GM21619 (cell line): Measurements from ENCODE around the gene FAM98B.
A peak's percentile ranks its signal among the peaks of the same experiment; 100 is the strongest.

Experiments used
- ATAC-seq: cut with Tn5 transposase; IDR thresholded peaks from one replicate; pipeline ENCODE4 v1.9.1; 2021; ENCODE audit not compliant: unreplicated experiment

Gene FAM98B

GRCh38 chr15:38460543-38460942, 6.6 kb downstream of the FAM98B start:
- no peak for ATAC-seq

DNA sequence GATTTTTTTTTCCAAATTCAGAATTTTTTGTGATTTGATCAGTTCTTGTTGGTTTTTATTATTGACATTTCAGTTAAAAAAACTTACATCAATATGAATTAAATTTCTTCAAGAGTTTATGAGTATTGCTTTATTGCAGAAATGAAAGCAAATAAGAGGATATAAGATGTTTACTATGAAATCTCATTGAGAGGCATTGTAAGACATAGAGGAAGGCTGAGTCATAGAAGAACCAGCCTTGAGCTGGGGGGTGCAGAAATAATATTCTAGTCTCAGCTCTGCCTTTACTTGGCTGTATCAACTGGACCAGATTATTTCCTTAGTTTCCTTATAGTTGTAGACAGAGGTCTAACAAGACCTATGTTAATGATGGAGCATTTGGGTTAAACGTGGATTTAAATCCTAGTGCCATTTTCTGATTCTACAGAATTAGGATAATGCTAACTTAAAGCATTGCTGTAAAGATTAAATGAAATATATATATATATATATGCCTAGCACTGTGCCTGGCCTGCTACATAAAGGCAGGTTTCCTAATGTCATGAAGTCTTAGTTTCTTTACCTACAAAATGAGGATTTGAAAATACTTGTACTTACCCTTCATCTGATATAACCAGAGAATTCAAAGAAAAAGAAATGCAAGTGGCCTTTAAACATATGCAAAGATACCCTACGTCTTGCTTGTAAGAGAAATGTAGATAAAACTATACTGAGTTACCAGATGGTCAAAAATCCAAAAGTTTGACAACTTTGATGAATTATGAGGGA, 7.3 kb downstream of the FAM98B start:
- ATAC-seq: peak; percentile 87

DNA sequence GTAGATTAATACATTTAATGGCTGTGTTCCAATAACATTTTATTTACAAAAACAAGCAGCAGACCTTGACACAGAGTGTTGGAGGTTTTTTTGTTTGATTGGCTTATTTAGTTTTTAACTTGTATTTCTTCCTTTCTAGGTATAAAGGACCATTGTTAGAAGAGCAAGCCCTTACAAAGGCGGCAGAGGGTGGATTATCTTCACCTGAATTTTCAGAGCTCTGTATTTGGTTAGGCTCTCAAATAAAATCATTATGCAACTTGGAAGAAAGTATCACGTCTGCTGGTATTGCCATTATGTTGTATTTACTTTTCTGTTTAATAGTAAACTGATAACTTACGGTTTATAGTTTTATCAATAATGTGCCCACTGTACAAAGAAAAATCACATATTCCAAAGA, 10.0 kb downstream of the FAM98B start:
- ATAC-seq: no peak

DNA sequence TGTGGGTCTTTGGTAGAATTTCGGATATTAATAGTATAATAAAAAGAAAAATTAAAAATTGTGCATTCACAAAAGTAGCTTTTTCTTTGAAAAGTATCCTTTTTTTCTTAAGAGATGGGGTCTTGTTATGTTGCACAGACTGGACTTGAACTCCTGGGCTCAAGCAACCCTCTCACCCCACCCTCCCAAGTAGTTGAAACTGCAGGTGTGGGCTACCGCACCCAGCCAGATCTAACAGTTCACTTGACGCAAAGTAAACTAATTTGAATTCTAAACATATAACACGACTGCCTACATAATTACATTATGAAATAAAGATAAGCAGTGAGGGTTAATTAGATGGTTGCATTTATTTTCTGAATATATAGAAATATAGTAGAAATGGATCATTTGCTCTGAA, 10.7 kb downstream of the FAM98B start:
- ATAC-seq: no peak

DNA sequence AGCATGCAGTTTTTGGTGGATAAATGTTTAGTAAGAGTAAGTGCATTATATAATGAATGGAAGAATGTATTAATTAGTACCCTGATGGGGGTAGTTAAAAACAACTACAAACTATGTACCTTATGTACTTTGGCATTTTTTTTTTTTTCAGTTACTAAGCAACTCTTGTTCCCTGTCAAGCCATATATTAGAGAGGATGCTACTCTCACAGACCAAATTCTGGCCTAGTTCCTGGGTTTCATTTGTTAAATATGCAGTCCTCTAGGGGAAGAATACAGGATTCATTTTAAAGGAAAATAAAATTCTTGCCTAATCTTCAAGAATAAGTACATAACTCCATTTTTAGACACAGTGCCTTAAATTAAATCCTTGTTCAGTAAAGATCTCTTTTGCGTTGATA, 16.9 kb downstream of the FAM98B start:
- no peak for ATAC-seq

DNA sequence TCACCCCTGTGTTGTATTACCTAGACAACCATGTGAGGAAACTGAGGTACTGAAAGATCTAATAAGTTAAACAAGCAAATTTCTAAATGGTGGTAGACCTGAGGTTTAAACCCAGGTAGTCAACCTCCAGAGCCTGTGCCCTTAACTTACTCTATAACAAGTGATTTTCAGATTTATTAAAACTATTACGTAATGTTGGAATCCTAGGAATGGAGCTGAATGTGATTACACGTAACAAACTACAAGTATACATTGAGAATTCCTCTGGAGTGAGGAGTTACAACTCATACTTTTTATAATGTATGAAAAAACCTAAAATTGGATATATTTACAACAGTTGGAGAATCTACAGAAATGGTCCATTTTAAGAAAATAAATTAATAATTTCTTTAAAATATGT, 18.0 kb downstream of the FAM98B start:
- no peak for ATAC-seq

DNA sequence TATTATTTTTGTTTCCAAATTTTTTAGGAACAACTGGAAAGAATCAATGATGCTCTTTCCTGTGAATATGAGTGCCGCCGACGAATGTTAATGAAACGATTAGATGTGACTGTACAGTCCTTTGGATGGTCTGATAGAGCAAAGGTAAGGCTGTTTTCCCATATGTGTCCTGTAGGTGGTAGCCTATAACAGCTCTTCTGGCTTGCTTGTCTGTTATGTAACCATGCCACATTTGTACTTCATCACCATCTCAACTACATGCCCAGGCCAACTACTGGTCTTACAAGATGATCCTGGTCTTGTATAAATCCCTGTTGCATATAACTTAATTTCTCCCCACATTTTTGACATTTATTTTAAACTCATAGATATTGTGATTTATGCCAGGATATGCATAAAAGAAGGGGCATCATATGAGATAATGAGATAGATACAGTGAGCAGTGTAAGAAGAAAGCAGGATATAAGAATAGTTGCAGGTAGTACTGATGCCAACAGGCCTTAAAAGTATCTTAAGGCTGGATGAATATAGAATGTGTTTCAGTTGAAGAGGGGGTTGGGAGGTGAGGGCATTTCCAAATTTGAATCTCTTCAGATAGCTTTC, 20.3 kb downstream of the FAM98B start:
- ATAC-seq: peak; percentile 96

DNA sequence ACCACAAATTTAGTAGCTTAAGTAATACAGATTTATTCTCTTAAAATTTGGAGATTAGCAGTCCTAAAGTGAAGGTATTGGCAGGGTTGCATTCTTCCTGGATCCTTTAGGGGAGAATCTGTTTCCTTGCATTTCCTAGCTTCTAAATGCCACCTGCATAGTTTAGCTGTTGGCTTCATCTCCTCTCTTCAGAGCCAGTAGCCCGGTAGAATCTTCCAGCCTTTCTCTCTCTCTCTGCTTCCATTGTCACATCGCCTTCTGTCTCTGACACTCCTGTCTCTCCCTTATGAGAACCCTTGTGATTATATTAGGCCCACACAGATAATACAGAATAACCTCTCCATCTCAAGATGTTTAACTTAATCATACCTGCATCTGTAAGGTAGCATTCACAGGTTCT, 21.4 kb downstream of the FAM98B start:
- ATAC-seq: no peak

DNA sequence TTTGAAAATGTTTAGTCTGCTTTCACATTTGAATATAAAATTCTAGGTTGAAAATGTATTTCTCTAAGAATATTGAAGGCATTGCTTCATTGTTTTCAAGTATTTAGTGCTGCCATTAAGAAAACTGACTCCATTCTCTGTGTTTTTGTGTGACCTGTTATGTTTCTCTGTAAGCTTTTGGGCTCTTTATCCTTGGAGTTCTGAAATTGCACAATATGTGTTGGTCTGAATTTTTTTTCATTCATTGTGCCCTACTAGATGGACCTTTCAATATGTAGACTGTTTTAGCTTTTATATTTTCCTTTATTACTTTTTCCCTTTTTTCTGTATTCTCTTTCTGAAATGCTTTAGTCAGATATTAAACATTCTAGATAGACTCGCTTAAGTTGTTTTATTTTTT, 22.2 kb downstream of the FAM98B start:
- ATAC-seq: no peak

DNA sequence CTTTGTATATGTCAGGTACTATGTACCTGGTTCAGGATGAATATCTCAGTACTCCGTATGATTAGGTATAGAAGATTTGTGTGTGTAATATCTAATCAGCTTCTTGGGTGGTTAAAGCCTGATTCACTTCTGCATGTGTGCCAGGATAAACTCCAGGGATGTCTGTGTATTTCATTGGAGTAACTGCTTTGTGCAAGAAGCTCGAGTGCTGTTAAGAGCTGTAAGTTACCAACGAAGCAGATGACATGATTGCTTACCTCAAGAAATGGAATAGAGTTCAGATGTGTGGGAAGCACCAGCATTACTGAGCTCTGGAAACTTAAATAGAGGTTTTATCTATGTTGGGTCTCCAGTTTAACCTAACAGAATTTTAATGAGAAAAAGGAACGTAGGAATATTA, 23.7 kb downstream of the FAM98B start:
- ATAC-seq: no peak

DNA sequence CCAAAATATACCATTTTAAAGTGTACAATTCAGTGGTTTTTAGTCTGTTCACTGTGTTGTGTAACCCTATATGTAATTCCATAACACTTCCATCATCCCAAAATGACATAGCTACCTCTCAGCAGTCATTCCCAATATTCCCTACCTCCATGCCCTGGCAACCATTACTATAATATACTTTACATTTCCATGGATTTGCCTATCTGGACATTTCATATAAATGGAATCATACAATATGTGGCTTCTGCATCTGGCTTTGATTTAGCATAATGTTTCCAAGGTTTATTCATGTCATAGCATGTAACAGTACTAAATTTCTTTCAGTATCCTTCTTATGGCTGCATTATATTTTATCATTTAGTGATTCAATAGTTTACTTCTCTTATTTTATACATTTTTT, 25.3 kb downstream of the FAM98B start:
- ATAC-seq: no peak

GRCh38 chr15:38479756-38480155, 25.8 kb downstream of the FAM98B start:
- no peak for ATAC-seq

- no peak for ATAC-seq
Measured at GRCh38 chr15:38481113-38481512, 27.2 kb downstream of the FAM98B start.

DNA sequence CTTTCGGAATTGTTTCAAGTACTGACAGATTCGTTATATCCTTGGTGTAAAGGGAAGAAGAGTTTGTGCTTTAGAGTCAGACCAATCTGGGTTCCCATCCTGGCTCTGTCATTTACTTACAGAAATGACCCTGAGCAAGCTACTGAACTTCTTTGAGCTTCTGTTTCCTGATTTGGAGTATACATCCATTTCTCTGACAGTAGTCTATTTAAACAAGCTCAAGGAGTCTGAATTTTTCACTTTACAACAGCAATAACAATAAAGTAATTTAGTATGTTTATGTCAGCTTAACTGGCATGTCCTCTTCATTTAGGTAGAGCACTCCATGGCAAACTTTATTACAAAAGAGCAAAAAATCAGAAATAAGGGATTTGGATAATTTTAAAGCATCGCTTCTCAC, 27.8 kb downstream of the FAM98B start:
- ATAC-seq: no peak

DNA sequence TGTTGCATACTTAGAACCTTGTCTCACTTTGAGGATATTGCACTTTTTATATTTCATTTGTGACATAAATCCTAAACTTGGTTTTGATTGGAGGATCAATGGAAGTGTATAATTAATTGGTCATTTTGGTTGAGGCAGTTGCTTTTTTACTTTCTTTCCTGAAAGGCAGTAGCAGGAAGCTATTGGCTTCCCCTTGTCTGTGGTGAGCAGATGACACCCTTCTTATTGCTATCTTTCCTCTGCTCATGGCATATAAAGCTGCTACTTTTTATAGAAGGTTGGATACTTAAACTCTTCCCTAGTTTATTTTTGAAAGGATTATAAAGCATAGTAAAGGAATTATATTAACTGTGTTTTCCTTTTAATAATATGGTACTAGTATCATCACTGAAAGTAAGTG, 28.6 kb downstream of the FAM98B start:
- ATAC-seq: no peak

DNA sequence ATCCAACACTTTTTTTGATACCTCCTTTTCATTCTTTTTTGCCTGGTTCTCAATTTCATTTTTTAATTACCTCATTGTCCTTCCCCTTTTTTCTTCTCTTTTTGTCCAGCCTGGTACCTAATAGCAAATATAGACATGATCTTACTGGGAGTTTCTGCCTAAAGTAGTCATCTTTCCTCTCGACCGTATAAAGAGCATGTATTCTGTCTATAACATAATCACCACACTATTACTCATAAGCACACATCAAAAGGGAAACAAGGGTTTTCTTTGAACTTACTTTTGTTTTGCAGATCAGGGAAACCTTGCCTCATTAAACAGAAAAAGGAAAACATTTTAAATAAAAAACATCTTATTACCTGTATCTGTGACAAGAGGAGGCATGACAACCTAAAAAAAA, 33.0 kb downstream of the FAM98B start:
- no peak for ATAC-seq

GRCh38 chr15:38487378-38487777, 33.5 kb downstream of the FAM98B start:
- no peak for ATAC-seq

DNA sequence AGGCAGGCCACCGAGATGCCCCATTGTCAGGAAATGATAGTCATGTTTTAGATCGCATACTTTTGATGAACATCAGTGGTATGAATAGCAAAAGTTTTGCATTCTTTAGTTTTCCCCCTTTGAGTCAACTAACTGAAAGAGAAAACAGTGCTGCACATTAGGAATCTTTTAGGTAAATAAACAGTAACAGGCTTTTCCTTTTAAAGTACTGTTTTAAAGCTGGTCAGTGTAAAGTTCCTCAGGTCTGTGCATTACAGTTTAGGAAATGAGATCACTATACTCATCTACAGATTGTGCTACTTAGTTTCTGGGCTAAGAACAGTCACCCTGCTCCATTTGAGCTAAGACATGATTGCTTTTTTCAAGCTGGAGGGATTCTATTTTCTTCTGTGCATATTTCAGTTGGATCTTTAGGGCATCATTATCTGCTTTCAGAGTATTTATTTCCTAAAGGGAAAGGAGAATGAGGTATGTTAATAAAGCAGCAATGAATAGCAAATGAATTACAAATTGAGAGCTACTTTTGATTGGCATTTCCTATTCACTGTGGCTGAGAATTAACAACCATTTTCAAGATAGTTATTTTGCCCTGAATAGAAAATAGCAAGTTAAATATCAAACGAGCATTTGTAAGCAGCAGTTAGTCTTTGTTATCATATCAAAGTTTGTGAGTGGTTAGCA, 36.5 kb downstream of the FAM98B start:
- ATAC-seq: no peak

DNA sequence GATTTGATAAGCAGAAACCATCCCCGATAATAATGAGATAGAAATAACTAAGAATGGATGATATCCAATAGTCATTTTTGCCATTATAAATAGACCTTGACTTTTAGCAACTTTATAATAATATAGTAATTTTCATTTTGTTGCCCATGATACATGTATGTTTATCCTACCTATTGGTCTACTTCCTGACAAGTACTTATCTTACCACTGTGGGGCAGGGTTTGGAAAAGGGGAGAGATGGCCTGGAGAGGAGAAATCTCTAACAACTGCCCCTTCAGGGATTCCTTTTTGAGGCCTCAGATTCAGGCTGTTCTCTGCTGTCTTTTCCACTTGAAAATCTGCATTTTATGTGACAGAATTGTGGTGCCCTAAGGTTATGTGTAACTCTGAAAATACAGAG, 42.2 kb downstream of the FAM98B start:
- ATAC-seq: no peak

- ATAC-seq: no peak
Measured at GRCh38 chr15:38499651-38500050, 45.7 kb downstream of the FAM98B start.

DNA sequence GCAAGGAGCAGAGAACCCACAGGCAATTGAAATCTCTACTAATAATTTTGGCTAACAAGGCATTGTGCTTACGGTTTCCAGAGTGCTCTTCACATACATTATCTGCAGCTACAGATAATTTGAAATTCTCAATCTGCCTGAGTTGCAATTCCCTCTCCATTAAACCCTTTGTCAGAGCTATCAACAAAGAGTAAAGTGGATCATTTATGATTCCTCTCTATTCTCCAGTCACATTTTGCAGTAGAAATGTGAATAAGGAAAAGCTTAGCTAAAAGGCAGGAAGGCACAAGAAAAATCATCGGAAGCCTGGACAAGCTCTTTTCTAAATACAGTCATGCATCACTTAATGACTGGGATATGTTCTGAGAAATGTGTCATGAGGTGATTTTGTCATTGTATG, 49.6 kb downstream of the FAM98B start:
- ATAC-seq: no peak

- no peak for ATAC-seq
Measured at GRCh38 chr15:38504680-38505467, 50.9 kb downstream of the FAM98B start.
